GM19468 (cell line): Measurements from ENCODE around the gene RETREG3.
"Not testable (repeated sequence)": the region's sequence is repeated elsewhere in the genome, so short reads cannot be mapped to it uniquely, and the experiment has no call there.

Source experiments
- ATAC-seq: cut with Tn5 transposase; IDR thresholded peaks from one replicate; pipeline ENCODE4 v1.9.1; 2021; ENCODE audit warnings: mild to moderate bottlenecking, moderate library complexity, moderate number of reproducible peaks; ENCODE audit not compliant: unreplicated experiment; ENCODE audit errors: extremely low read depth

Gene RETREG3

DNA sequence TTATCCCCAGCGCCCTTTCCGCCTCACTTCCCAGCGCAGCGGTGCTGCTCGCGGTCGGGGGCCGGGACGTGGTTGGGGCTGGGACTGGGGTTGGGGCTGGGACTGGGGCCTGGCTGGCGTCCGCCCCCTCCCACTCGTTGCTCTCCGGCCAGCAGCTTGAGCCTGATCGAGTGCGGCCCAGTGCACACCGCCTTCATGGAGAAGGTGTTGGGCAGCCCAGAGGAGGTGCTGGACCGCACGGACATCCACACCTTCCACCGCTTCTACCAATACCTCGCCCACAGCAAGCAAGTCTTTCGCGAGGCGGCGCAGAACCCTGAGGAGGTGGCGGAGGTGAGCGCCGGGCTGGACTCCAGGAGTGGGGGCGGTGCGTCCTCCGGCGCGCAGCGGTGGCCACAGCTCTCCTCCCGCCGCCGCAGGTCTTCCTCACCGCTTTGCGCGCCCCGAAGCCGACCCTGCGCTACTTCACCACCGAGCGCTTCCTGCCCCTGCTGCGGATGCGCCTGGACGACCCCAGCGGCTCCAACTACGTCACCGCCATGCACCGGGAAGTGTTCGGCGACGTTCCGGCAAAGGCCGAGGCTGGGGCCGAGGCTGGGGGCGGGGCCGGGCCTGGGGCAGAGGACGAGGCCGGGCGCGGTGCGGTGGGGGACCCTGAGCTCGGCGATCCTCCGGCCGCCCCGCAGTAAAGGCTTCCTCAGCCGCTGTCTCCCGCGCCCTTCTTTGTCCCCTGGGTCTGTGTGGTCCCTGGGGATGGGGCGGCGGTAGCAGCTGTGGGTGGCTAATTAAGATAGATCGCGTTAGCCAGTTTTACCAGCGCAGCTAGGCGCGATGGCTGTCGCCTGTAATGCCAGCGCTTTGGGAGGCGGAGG is 54.7 kb downstream of the RETREG3 start:
- ATAC-seq: no peak

DNA sequence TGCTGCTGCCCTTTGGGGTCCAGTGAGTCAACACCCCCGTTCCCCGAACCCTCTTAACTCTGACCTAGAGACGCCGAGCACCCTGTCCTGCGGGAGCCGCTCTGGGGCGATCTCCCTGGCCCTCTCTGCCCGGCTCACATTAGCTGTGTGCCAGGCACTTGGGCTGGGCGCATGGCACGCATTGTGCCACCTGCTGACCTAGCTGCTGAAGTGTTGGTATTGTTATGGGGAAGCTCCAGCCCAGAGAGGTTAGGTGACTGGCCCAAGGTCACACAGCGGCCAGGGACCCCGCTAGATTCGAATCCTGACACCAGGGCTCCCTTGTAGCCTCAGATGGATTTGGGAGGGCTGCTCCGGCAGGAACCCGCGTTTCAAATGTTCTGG is 55.3 kb downstream of the RETREG3 start:
- ATAC-seq: no peak

DNA sequence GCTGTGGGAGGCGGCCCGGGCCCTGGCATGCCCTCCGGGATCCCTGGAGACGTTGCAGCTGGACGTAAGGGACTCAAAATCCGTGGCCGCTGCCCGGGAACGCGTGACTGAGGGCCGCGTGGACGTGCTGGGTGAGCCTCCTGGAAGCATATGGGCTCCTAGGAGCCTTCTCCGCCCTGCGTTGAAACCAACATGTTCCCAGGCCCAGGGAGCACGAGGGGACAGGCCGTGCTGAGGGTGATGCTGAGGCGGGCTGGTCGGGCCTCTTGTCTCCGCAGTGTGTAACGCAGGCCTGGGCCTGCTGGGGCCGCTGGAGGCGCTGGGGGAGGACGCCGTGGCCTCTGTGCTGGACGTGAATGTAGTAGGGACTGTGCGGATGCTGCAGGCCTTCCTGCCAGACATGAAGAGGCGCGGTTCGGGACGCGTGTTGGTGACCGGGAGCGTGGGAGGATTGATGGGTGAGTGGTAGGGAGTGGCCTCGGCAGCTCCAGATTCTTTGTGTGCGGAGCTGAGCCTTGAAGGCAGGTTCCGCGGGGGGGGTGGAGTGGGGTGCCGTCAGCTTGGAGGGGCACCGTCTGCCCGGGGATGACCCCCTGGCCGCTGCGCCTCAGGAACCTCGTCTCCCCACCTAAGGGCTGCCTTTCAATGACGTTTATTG is 55.9 kb downstream of the RETREG3 start:
- ATAC-seq: no peak

DNA sequence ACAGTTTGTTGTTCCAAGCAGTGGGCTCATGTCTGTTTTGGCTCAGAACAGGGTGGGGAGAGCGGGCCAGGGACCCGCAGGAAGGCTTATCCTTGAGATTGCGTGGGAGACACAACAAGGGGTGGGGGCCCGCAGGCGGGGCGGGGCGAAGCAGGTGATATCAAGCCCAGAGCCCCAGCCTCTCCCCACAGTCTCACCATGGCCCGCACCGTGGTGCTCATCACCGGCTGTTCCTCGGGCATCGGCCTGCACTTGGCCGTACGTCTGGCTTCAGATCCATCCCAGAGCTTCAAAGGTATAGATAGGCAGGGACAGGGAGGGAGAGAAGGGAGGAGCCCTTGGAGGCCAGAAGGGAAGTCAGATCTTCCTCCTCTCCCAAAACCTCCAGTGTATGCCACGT is 56.4 kb downstream of the RETREG3 start, which contains the start of gene HSD17B1:
Gene HSD17B1, plus strand, starts transcription at position 188 of the 400 bp plus-strand sequence. Its CDS starts 11 bp downstream, at position 199.
- not testable (repeated sequence) for ATAC-seq

DNA sequence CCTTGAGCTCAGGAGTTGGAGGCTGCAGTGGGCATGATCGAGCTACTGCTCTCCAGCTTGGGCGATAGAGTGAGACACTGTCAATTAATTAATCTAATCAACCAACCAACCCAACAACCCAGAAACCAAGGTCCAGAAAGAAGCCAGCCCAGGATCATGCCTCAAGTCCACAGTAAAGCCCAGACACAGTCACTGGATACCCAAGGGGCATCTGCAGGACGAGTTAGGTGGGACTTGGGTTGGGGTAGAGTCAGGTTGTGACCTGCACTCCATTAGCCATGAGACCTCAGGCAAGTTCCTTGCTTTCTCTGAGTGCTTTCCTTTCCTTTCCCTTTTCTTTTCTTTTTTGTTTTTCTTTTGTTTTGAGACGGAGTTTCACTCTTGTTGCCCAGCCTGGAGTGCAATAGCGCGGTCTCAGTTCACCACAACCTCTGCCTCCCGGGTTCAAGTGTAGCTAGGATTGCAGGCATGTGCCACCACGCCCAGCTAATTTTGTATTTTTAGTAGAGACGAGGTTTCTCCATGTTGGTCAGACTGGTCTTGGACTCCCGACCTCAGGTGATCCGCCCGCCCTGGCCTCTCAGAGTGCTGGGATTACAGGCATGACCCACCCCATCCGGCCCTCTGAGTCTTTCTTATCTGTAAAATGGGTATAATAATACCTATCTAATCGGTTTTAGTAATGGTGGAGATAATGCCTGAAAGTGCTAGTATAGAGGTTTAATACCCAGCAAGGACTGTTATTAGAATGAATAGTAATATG is 60.0 kb downstream of the RETREG3 start:
- no peak for ATAC-seq

DNA sequence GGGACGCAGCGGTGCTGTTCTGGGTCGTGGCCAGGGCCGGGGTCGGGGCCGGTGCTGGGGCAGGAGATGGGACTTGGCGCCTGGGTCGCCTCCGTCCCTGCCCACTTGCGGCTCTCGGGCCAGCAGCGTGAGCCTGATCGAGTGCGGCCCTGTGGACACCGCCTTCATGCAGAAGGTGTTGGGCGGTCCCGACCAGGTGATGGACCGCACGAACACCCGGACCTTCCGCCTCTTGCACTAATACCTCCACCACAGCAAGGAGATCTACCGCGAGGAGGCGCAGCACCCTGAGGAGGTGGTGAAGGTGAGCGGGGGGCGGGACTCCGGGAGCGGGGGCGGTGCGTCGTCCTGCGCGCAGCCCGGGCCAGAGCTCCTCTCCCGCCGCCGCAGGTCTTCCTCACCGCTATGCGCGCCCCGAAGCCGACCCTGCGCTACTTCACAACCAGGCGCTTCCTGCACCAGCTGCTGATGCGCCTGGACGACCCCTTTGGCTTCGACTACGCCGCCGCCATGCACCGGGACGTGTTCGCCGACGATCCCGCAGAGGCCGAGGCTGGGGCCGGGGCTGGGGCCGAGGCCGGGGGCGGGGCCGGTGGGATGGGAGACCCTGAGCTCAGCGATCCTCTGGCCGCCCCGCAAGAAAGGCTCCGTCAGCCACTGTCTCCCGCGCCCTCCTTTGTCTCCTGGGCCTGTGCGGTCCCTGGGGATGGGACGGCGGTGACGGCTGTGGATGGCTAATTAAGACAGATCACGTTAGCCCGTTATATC is 60.9 kb downstream of the RETREG3 start:
- no peak for ATAC-seq

DNA sequence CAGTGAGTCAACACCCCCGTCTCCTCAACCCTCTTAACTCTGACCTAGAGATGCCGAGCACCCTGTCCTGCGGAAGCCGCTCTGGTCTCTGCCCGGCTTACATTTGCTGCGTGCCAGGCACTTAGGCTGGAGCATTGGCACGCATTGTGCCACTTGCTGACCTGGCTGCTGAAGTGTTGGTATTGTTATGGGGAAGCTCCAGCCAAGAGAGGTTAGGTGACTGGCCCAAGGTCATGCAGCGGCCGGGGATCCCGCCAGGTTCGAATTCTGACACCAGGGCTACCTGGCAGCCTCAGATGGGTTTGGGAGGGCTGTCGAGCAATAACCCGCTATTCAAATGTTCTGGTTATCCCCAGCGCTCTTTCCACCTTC is 61.5 kb downstream of the RETREG3 start:
- no peak for ATAC-seq

DNA sequence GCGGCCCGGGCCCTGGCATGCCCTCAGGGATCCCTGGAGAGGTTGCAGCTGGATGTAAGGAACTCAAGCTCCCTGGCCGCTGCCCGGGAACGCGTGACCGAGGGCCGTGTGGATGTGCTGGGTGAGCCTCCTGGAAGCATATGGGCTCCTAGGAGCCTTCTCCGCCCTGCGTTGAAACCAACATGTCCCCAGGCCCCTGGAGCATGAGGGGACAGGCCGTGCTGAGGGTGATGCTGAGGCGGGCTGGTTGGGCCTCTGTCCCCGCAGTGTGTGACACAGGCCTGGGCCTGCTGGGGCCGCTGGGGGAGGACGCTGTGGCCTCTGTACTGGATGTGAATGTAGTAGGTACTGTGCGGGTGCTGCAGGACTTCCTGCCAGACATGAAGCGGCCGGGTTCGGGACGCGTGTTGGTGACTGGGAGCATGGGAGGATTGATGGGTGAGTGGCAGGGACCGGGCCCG is 62.1 kb downstream of the RETREG3 start:
- no peak for ATAC-seq

DNA sequence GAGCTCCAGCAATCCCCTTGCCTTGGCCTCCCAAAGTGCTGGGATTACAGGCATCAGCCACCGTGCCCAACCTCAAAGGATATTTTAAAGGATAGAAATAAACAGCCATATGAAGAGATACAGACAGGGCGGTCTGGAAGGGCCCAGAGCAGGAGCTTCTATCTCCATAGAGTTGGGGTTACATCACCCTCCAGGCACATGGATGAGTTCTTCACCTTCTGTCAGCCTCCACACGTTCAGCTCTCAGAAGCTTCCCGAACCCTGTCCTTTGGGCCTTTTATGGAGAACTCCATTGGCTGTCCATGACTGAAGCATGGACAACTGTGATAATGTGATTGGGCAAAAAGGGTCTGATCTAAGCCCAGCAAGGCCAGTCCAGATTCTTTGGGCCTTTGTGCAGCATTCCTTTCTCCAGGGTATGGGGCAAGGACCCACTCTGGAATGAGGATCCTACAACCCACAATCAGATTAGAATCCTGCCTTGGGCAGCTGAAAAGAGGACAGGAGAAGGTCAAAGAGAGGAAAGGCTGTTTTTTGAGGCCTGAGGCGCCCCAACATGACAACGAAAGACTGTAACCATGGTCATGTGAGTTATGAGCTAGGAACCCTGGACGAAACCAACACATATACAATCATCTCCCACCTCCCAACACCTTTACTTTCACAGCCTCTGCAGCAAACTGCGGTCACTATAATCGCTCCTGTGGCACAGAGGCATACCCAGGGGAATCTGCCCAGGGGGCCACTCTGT is 63.2 kb downstream of the RETREG3 start:
- ATAC-seq: not testable (repeated sequence)

DNA sequence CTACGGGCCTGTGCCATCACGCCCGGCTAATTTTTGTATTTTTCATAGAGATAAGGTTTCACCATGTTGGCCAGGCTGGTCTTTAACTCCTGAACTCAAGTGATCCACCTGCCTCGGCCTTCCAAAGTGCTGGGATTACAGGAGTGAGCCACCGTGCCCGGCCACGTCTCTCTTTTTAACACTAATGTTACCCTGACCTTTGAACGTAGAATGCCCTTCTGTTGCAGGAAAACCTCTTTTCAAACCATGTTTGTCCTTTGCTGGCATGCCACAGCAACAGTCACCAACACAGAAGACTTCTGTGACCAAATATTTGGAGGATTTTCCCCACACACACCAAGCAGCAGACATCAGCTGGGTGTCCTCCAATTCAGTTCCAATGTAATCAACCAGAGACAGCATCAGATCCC is 64.3 kb downstream of the RETREG3 start:
- ATAC-seq: no peak

DNA sequence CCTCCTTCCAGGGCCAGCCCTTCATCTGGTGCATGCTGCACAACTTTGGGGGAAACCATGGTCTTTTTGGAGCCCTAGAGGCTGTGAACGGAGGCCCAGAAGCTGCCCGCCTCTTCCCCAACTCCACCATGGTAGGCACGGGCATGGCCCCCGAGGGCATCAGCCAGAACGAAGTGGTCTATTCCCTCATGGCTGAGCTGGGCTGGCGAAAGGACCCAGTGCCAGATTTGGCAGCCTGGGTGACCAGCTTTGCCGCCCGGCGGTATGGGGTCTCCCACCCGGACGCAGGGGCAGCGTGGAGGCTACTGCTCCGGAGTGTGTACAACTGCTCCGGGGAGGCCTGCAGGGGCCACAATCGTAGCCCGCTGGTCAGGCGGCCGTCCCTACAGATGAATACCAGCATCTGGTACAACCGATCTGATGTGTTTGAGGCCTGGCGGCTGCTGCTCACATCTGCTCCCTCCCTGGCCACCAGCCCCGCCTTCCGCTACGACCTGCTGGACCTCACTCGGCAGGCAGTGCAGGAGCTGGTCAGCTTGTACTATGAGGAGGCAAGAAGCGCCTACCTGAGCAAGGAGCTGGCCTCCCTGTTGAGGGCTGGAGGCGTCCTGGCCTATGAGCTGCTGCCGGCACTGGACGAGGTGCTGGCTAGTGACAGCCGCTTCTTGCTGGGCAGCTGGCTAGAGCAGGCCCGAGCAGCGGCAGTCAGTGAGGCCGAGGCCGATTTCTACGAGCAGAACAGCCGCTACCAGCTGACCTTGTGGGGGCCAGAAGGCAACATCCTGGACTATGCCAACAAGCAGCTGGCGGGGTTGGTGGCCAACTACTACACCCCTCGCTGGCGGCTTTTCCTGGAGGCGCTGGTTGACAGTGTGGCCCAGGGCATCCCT is 65.7 kb downstream of the RETREG3 start:
- no peak for ATAC-seq

DNA sequence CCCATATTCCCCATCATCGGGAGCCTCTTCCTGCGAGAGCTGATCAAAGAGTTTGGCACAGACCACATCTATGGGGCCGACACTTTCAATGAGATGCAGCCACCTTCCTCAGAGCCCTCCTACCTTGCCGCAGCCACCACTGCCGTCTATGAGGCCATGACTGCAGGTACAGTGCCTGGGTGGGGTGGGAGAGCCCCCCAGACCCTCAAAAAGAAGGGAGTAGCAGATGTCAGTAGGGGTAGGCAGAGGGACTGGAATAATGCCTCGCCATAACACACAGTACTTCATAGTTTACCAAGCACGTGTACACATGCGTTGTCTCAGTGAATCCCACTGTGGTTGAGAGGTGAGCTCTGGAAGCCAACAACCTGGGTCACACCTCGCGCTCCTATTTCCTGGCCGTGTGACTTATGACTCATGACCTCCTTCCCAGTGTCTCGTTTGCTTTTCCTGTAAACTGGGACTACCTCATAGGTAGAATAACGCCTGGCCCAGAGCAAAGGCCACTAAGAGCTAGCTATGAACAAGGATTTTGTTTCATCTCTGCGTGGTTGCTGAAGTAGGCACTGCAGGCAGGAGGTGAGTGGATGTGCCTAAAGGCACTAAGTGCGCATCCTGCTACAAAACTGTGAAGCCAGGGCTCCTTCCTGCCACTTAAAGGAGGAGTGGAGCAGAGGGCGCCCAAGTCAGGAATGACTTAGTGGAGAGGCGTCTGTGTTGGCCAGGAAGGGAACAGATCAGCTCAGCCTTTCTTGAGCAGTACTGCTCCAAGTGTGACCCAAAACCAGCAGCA is 67.9 kb downstream of the RETREG3 start:
- no peak for ATAC-seq

DNA sequence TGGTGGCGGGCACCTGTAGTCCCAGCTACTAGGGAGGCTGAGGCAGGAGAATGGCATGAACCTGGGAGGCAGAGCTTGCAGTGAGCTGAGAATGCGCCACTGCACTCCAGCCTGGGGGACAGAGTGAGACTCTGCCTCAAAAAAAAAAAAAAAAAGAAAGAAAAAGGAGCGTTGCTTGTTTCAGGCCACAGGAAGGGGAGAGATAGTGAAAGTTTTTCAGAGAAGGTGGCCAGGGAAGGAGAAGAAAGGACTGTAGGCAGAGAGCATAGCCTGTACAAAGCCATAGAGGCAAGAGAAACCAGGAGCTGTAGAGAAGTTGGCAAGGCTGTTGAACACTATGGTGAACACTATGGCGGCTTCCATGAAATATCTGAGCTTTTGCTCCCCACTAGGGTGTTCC is 68.6 kb downstream of the RETREG3 start:
- ATAC-seq: not testable (repeated sequence)

DNA sequence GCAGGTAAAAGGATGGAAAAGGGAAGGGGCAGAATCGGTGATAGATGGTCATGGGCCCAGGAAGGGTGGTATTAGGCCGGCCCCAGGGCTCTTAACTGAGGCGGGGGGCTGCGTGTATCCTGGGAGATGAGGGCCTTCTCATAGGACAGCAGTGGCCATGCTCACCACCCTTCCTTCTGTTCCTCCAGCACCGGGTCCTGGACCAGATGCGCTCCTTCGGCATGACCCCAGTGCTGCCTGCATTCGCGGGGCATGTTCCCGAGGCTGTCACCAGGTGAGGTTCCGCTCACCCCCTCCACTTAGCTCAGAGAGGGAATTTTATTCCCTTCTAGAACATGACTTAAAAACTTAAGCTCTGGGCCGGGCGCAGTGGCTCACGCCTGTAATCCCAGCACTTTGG is 70.7 kb downstream of the RETREG3 start:
- no peak for ATAC-seq

DNA sequence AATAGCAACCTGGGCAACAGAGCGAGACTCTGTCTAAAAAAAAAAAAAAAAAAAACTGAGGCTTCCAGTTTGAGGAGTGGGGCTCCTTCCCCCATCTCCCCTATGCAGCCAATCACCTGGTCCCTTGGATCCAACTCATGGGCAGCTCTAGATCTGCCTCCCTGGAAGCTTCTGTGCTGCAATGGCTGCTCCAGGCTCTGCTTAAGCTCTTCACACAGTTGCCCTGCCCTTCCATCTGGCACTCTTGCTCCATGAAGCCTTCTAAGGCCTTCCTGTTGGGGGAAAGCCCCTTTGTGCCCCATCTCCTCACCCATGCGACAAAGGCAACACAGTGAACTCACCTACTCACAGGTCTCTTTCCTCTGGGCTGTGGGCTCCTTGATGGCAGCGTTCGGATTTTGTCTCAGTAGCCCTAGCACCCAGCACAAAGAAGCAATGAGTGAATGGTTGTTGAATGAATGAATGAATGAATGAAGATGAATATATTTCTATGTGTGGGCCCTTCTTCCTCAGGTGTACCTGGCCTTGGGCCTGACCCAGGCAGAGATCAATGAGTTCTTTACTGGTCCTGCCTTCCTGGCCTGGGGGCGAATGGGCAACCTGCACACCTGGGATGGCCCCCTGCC is 71.2 kb downstream of the RETREG3 start:
- no peak for ATAC-seq

DNA sequence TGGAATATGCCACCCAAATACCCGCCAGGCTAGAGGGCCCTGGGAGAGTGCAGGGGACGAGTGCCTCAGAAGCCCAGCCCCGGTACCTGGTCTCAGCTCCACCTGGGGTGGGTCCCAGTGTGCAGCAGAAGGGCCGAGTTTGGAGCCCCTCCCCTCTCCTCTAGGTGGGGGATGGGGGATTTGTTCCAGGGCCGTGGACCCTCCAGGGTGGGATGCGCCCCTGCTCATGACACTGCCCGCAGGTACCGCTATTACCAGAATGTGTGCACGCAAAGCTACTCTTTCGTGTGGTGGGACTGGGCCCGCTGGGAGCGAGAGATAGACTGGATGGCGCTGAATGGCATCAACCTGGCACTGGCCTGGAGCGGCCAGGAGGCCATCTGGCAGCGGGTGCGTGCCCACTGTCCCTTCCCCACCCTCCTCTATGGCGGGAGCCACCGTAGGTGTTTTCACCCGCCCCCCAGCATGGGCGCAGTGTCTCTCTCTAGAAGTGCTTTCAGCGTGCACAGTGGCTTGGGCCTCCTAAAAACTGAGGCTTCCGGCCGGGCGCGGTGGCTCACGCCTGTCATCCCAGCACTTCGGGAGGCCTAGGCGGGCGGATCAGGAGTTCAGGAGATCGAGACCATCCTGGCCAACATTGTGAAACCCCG is 71.9 kb downstream of the RETREG3 start:
- no peak for ATAC-seq
